DMS 273 (cell line): ENCODE results near the gene ATP11C.
"Not testable (repeated sequence)": the region's sequence is repeated elsewhere in the genome, so short reads cannot be mapped to it uniquely, and the experiment has no call there.

Source experiments
- DNase-seq: peaks from one replicate; lab custom pipeline; 2025; ENCODE audit not compliant: unreplicated experiment; lab: John Stamatoyannopoulos, UW

ATP11C gene

GRCh38 chrX:139932901-139933796 lies at the start of gene ATP11C:
TSS of gene ATP11C (minus strand) at chrX:139933053. CDS start at chrX:139932042, 1,011 bp downstream.
- peak; percentile 93 for DNase-seq

- DNase-seq, result no peak
These were observed 41.6 kb upstream of the ATP11C start for GRCh38 chrX:139974471-139974870.

- no peak for DNase-seq
These were observed 40.1 kb upstream of the ATP11C start for GRCh38 chrX:139972629-139973624.

GRCh38 chrX:139972113-139972512 lies 39.3 kb upstream of the ATP11C start:
- DNase-seq, result no peak

GRCh38 chrX:139971394-139971749 lies 38.5 kb upstream of the ATP11C start:
- no peak for DNase-seq

- DNase-seq, result no peak
These were observed 36.4 kb upstream of the ATP11C start for GRCh38 chrX:139969286-139969685.

- no peak for DNase-seq
These were observed 34.9 kb upstream of the ATP11C start for GRCh38 chrX:139967750-139968149.

GRCh38 chrX:139967300-139967699 lies 34.4 kb upstream of the ATP11C start:
- DNase-seq, result peak; percentile 42

- DNase-seq, result not testable (repeated sequence)
These were observed 33.3 kb upstream of the ATP11C start for GRCh38 chrX:139966159-139966558.

GRCh38 chrX:139965421-139965820 lies 32.6 kb upstream of the ATP11C start, which contains the start of gene CXorf66:
TSS of gene CXorf66 (minus strand) at chrX:139965521. CDS start at chrX:139965496, 25 bp downstream.
- no peak for DNase-seq

GRCh38 chrX:139961091-139961490 lies 28.2 kb upstream of the ATP11C start:
- not testable (repeated sequence) for DNase-seq

GRCh38 chrX:139949703-139950102 lies 16.9 kb upstream of the ATP11C start:
- peak; percentile 13 for DNase-seq

- DNase-seq, result no peak
These were observed 12.2 kb upstream of the ATP11C start for GRCh38 chrX:139945075-139945474.

GRCh38 chrX:139936259-139936658 lies 3.4 kb upstream of the ATP11C start:
- peak; percentile 5 for DNase-seq

- DNase-seq, result no peak
These were observed 1.1 kb upstream of the ATP11C start for GRCh38 chrX:139933904-139934303.

- peak; percentile 76 for DNase-seq
These were observed 566 bp downstream of the ATP11C start for GRCh38 chrX:139932073-139932900.

GRCh38 chrX:139931646-139932072 lies 1.2 kb downstream of the ATP11C start:
- no peak for DNase-seq

- DNase-seq, result peak; percentile 68
These were observed 1.8 kb downstream of the ATP11C start for GRCh38 chrX:139930916-139931645.

GRCh38 chrX:139930401-139930800 lies 2.5 kb downstream of the ATP11C start:
- DNase-seq, result no peak

- no peak for DNase-seq
These were observed 3.0 kb downstream of the ATP11C start for GRCh38 chrX:139929876-139930275.
